ENCODE results near the gene DEPDC7. TPM values are rescaled to one million over a fixed set of nuclear protein-coding genes. Genes with fewer than 3 reads are reported as not detected.

The DEPDC7 gene
- total and polyA plus RNA-seq, 2 of the 13 experiments (the other 11 are each of a cell fraction or from before 2014, with no cell fraction given) = 17.3 to 33.3 TPM

DNA sequence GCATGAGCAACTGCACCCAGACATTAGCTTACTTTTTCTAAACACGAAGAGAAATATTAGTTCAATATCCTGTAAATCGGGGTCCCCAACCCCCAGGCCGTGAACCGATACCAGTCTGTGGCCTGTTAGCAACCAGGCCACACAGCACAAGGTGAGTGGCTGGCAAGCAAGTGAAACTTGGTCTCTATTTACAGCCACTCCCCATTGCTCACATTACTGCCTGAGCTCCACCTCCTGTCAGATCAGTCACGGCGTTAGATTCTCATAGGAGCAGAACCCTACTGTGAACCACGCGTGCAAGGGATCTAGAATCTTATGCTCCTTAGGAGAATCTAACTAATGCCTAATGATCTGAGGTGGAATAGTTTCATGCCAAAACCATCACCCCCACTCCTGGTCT is 27.8 kb upstream of the DEPDC7 start (continued):
- no peak for TF ChIP-seq ARNT2 (CRISPR knock-in tag; IDR thresholded peaks at IDR 0.05; ENCODE audit: low read depth)
- TF ChIP-seq GFI1 (CRISPR knock-in tag; IDR thresholded peaks at IDR 0.05; ENCODE audit: borderline replicate concordance) = no peak
- TF ChIP-seq TOE1 (CRISPR knock-in tag; IDR thresholded peaks at IDR 0.05) = no peak

DNA sequence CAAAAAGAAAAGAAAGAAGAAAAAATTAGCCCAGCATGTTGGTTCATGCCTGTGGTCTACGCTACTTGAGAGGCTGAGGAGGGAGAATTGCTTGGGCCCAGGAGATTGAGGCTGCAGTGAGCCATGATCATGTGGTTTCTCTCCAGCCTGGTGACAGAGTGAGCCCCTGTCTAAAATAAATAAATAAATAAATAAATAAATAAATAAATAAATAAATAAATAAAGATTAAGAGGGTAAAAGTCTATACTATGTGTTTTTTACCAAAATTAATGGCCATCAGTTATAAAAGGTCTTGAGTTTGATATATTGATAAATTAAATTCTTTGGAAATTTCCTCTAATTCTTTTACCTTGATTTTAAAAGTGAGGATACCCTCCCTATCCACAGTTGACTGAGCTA is 25.2 kb upstream of the DEPDC7 start:
- Histone ChIP-seq H3K4me2 (ENCODE audit: low read depth, low read length) (no peak overlapping the region), H3K27me3 (ENCODE audit: control insufficient read depth in 1 of 2, insufficient read depth in 2 of 2, low read length in 2 of 2) (no peaks in the 10 kb centered on the region; a peak in 1 of 5 replicates), H3K79me2 (ENCODE audit: insufficient read depth, low read length) (no peaks in the 10 kb centered on the region), H3K4me3 (replicated peaks in 1 of 3; ENCODE audit: insufficient read depth in 1 of 3, low read depth in 2 of 3, low read length in 3 of 3) (no peak overlapping the region), H3K9me3 (ENCODE audit: low read length) (no peaks in the 10 kb centered on the region), H2AFZ (ENCODE audit: low read length) (no peak overlapping the region), H3K4me1 (ENCODE audit: insufficient read depth, low read length) (no peaks in the 10 kb centered on the region), H3K36me3 (replicated peaks in 1 of 2; ENCODE audit: control insufficient read depth in 1 of 2, insufficient read depth in 2 of 2, low read length in 2 of 2) (no peaks in the 10 kb centered on the region), H4K20me1 (ENCODE audit: insufficient read depth, low read length) (no peaks in the 10 kb centered on the region), H3K27ac (ENCODE audit: extremely low read length, insufficient read depth, low read length) (no peak overlapping the region), H3K9ac (ENCODE audit: insufficient read depth, low read depth, low read length) (no peak overlapping the region)
- no peak for FAIRE-seq
- no peak for DNase-seq (ENCODE audit: low spot score)
- ChIA-PET POLR2A (no interaction called here), CTCF (ENCODE audit: low intra/inter-chr PET ratio, low total read pairs) (no interaction called here)
- BruUV-seq (replicated peaks) = no TSS peak
- WGBS (ENCODE audit: low lambda C conversion rate) = 70% methylated on average over 1 of the region's 1 CpG
- in situ Hi-C loops (cut with HindIII; ENCODE audit: extremely low pct_ligation_motif_present, low pct_unique_long_range_greater_than_20kb) = no loop called here
- intact Hi-C loops (cut with micrococcal nuclease; ENCODE audit: unreplicated experiment) = no loop called here
- no peak for ATAC-seq
- TF ChIP-seq, protein P1, sequence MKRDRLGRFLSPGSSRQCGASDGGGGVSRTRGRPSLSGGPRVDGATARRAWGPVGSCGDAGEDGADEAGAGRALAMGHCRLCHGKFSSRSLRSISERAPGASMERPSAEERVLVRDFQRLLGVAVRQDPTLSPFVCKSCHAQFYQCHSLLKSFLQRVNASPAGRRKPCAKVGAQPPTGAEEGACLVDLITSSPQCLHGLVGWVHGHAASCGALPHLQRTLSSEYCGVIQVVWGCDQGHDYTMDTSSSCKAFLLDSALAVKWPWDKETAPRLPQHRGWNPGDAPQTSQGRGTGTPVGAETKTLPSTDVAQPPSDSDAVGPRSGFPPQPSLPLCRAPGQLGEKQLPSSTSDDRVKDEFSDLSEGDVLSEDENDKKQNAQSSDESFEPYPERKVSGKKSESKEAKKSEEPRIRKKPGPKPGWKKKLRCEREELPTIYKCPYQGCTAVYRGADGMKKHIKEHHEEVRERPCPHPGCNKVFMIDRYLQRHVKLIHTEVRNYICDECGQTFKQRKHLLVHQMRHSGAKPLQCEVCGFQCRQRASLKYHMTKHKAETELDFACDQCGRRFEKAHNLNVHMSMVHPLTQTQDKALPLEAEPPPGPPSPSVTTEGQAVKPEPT (CRISPR knock-in tag; IDR thresholded peaks at IDR 0.05; ENCODE audit: low read depth) = no peak
- TF ChIP-seq HMG20A (CRISPR knock-in tag; IDR thresholded peaks at IDR 0.05; ENCODE audit: borderline replicate concordance) (no peak), ZNF720 (CRISPR knock-in tag; IDR thresholded peaks at IDR 0.05) (no peak), CHCHD3 (CRISPR knock-in tag; IDR thresholded peaks at IDR 0.05) (no peak), ZNF891 (CRISPR knock-in tag; IDR thresholded peaks at IDR 0.05) (no peak)
